Gastroesophageal sphincter (tissue), 3 donors: Measurements from ENCODE around the gene HIF1AN.

Experiments
- EP300 ChIP-seq: sonication (generic); formaldehyde crosslinking; IDR thresholded peaks from one replicate; pipeline ENCODE4 v1.6.1; 2017; ENCODE audit warnings: antibody characterized with exemption, mild to moderate bottlenecking
- TF ChIP-seq, protein P1 (sequence below), 4 experiments: fragments of 200-600 bp in 2 of 4; fragments of 450-650 bp in 2 of 4; sonication (generic) in 1 of 4; IDR thresholded peaks; one replicate each; pipeline ENCODE4 v1.5.1; 2017 to 2019; ENCODE audit warnings: antibody characterized with exemption in 4 of 4, mild to moderate bottlenecking in 2 of 4, moderate library complexity in 2 of 4

GRCh38 chr10:100568912-100569311, 33.2 kb downstream of the HIF1AN start:
- TF ChIP-seq, protein P1, sequence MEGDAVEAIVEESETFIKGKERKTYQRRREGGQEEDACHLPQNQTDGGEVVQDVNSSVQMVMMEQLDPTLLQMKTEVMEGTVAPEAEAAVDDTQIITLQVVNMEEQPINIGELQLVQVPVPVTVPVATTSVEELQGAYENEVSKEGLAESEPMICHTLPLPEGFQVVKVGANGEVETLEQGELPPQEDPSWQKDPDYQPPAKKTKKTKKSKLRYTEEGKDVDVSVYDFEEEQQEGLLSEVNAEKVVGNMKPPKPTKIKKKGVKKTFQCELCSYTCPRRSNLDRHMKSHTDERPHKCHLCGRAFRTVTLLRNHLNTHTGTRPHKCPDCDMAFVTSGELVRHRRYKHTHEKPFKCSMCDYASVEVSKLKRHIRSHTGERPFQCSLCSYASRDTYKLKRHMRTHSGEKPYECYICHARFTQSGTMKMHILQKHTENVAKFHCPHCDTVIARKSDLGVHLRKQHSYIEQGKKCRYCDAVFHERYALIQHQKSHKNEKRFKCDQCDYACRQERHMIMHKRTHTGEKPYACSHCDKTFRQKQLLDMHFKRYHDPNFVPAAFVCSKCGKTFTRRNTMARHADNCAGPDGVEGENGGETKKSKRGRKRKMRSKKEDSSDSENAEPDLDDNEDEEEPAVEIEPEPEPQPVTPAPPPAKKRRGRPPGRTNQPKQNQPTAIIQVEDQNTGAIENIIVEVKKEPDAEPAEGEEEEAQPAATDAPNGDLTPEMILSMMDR (IDR thresholded peaks at IDR 0.05): no peak
- TF ChIP-seq EP300: no peak
